Lung (tissue), 12 donors: ENCODE data around the gene MRO. TPM values are rescaled to one million over a fixed set of nuclear protein-coding genes. Genes with fewer than 3 reads are reported as not detected.
A peak's percentile ranks its signal among the peaks of the same experiment; 100 is the strongest.

ENCODE experiments used
- ATAC-seq: fragments of 200-7000 bp; cut with Tn5 transposase; one replicate; pipeline ENCODE4 v1.9.1; 2020; ENCODE audit warnings: moderate number of reproducible peaks; ENCODE audit not compliant: insufficient read depth, low FRiP score
- DNase-seq, 3 donors: peaks; one replicate each; pipeline ENCODE4 v3.0.0-alpha.2; 2013 to 2017
- H3K27ac ChIP-seq, 2 donors: one replicate each; pipeline ENCODE4 v1.5.1; 2013; ENCODE audit warnings: mild to moderate bottlenecking in 2 of 2, moderate library complexity in 2 of 2, control low read depth in 1 of 2, inconsistent platforms in 1 of 2, low read depth in 1 of 2, low read length in 1 of 2
- H3K27me3 ChIP-seq, 3 donors: one replicate each; pipeline ENCODE4 v1.5.1; 2013; ENCODE audit warnings: low read length in 2 of 3; ENCODE audit not compliant: control insufficient read depth in 3 of 3, insufficient read depth in 3 of 3
- H3K36me3 ChIP-seq, 4 donors: one replicate each; pipeline ENCODE4 v1.5.1; 2013; ENCODE audit warnings: low read length in 4 of 4, mild to moderate bottlenecking in 1 of 4, moderate library complexity in 1 of 4; ENCODE audit not compliant: control insufficient read depth in 4 of 4, insufficient read depth in 4 of 4
- H3K4me1 ChIP-seq, 5 donors: one replicate each; pipeline ENCODE4 v1.5.1; 2013; ENCODE audit warnings: low read length in 5 of 5, mild to moderate bottlenecking in 2 of 5, moderate library complexity in 1 of 5; ENCODE audit not compliant: control insufficient read depth in 5 of 5, insufficient read depth in 5 of 5
- H3K4me3 ChIP-seq: one replicate; pipeline ENCODE4 v1.5.1; 2013; ENCODE audit warnings: mild to moderate bottlenecking, control low read depth, moderate library complexity
- H3K9ac ChIP-seq, 2 donors: one replicate each; pipeline ENCODE4 v1.5.1; 2013; ENCODE audit warnings: low read length in 2 of 2, control low read depth in 1 of 2; ENCODE audit not compliant: insufficient read depth in 1 of 2
- H3K9me3 ChIP-seq, 4 donors: one replicate each; pipeline ENCODE4 v1.5.1; 2013; ENCODE audit warnings: low read length in 3 of 4, mild to moderate bottlenecking in 1 of 4, moderate library complexity in 1 of 4; ENCODE audit not compliant: control insufficient read depth in 4 of 4, insufficient read depth in 3 of 4
- WGBS, 2 donors: extraction: QIAGEN DNeasy Blood & Tissue Kit; methylation state at CpG; one replicate each; pipeline ENCODE4 v1.1.7; 2013; 5-methylcytosine and 5-hydroxymethylcytosine counted together
- polyA plus RNA-seq, 2 donors: library from polyadenylated mRNA; stranded (reverse); fragments of 200-250 nt; gene quantifications; one replicate each; pipeline ENCODE4 v1.2.1, GENCODE V29; 2013
- total RNA-seq, 2 donors: library from RNA; depleted of rRNA in 1 of 2; stranded (reverse); fragments of >200 nt in 1 of 2; gene quantifications; one replicate each; pipeline ENCODE4 v1.2.1, GENCODE V29; 2014 to 2021
- TF ChIP-seq, protein P1 (sequence below): IDR thresholded peaks from 2 replicates; pipeline ENCODE4 v1.5.1; 2012; ENCODE audit warnings: mild to moderate bottlenecking; ENCODE audit errors: control extremely low read depth, extremely low read depth
- donor health status: control.
- donor health status: control.
- donor health status: Bipolar disorder and iron deficiency.
- donor health status: healthy.
- donor health status: DM: yes; HTN: yes; CAD: no.

Gene MRO
- total and polyA plus RNA-seq, 4 donors = 0.05 to 0.71 (median 0.22) TPM

DNA sequence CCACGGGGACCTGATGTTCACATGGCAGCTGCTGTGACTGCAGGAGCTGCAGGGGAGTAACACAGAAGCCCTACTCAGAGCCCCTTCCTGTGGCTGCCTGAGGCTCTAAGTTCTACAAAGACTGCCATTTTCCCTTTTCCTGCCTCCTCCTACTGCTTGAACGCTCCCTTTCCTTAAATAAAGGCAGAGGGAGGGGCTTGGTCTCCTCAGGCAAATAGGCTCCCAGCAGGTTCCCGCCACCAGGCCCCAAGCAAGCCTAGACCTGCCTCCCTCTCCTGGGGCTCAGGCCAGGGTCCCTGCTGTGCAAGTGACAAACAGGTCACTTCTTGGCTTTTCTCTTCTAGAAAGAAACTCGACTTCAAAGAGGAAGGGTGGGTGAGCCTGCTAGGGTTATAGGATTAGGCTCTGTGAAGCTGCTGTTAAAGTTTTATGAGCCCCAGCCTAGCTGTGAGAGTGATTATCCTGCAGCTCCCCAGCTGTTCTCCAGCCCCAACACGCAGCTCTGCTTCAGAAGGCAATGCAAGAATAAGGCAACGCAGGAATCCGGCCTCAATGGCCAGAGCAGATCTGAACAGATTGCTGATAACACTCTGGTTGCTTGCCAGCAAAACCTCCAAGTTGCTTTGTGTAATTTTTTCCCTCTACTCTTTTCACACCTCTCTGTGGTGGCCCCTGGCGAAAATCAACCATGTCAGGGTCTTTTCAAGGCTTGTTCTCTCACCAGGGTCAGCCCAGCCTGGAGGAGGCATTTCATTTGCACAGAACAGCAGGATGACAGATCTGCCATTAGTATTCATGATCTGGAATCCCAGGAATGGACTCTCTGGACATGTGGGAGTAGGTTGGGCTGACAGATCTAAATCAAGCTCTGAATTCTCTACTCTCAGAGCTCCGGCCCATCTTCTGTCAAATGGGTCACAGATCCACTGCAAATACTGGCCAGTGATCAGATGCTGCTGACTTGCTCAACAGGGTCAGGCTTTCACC lies 71.3 kb downstream of the MRO start:
- no peak overlapping the region for H3K27ac ChIP-seq
- ATAC-seq (no peak), DNase-seq (peak; percentile 30 to 66 (median 58))
- H3K4me3 ChIP-seq = no peak overlapping the region
- TF ChIP-seq, protein P1, sequence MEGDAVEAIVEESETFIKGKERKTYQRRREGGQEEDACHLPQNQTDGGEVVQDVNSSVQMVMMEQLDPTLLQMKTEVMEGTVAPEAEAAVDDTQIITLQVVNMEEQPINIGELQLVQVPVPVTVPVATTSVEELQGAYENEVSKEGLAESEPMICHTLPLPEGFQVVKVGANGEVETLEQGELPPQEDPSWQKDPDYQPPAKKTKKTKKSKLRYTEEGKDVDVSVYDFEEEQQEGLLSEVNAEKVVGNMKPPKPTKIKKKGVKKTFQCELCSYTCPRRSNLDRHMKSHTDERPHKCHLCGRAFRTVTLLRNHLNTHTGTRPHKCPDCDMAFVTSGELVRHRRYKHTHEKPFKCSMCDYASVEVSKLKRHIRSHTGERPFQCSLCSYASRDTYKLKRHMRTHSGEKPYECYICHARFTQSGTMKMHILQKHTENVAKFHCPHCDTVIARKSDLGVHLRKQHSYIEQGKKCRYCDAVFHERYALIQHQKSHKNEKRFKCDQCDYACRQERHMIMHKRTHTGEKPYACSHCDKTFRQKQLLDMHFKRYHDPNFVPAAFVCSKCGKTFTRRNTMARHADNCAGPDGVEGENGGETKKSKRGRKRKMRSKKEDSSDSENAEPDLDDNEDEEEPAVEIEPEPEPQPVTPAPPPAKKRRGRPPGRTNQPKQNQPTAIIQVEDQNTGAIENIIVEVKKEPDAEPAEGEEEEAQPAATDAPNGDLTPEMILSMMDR = no peak
- peaks cover 0 to 3% (median 0%) of the 10 kb centered on the region in 3 donors for H3K27me3 ChIP-seq
- WGBS, 2 donors = 53 to 54% methylated on average over 9 of the region's 9 CpGs
- no peak overlapping the region for H3K9ac ChIP-seq
- H3K9me3 ChIP-seq = peaks cover 0 to 8% (median 1%) of the 10 kb centered on the region in 4 donors
- no peaks in the 10 kb centered on the region for H3K36me3 ChIP-seq
- H3K4me1 ChIP-seq = peaks cover 0 to 6% (median 0%) of the 10 kb centered on the region in 5 donors

DNA sequence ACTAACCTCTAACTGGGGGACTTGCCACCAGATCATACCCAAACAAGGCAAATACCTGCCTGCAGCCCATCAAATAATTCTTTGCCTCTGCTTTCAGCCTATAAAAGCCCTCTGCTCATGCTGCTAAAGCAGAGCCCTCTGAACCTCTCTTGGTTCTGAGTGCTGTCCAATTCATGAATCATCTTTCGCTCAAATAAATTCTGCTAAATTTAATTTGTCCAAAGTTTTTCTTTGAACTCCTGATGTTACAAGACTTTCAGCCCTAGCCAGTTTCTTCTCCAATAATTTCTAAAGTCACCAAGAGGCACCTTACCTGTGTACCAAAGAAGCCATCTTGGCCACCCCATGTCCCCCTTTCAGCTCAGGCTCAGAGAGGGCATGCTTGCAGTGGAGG lies 72.0 kb downstream of the MRO start:
- WGBS, 2 donors = 0 to 53% methylated on average over 1 of the region's 1 CpG
- TF ChIP-seq, protein P1 = no peak
- peaks cover 0 to 6% (median 0%) of the 10 kb centered on the region in 5 donors for H3K4me1 ChIP-seq
- no peak overlapping the region for H3K9ac ChIP-seq
- no peak overlapping the region for H3K4me3 ChIP-seq
- H3K27me3 ChIP-seq = peaks cover 0 to 3% (median 0%) of the 10 kb centered on the region in 3 donors
- no peak overlapping the region for H3K27ac ChIP-seq
- ATAC-seq (no peak), DNase-seq (no peak)
- peaks cover 0 to 6% (median 3%) of the 10 kb centered on the region in 4 donors for H3K9me3 ChIP-seq
- no peaks in the 10 kb centered on the region for H3K36me3 ChIP-seq

DNA sequence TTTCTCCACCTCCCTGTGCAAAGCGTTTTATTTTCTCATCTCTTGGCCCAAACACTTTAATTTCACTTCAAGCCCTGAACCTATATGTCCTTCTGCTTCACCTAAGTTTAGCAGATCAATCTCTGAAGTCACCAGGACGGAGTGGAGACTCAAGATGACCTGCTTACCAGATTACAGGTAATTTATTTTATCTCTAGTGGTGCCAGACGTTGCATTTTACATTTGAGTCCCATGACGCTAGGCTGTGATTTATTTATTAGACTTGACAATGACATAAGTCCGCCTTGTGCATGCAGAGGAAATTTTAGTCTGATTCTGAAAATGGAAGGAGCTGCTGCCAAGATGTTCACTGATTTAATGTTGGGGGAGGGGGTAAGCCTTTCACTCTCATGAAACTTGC lies 73.9 kb downstream of the MRO start:
- Histone ChIP-seq H3K27me3 (no peaks in the 10 kb centered on the region), H3K4me3 (no peak overlapping the region), H3K9me3 (peaks cover 0 to 7% (median 3%) of the 10 kb centered on the region in 4 donors), H3K36me3 (no peaks in the 10 kb centered on the region), H3K9ac (no peak overlapping the region), H3K4me1 (peaks cover 0 to 6% (median 0%) of the 10 kb centered on the region in 5 donors), H3K27ac (no peak overlapping the region)
- DNase-seq (no peak), ATAC-seq (no peak)
- 61 to 71% methylated on average over 5 of the region's 5 CpGs for WGBS, 2 donors
- TF ChIP-seq, protein P1 = no peak

Other genes starting within 250 kb of the MRO start
- gene ME2, start 59.1 kb upstream of the MRO start, total RNA-seq = 10 to 100 TPM; 33.6 to 52.0 TPM
- gene ME2, start 59.1 kb upstream of the MRO start, polyA plus RNA-seq = 10 to 100 TPM; 17.9 to 34.4 TPM
- gene ELAC1, start 148.0 kb upstream of the MRO start, total RNA-seq = 10 to 100 TPM in 1 of 2 donors, 1 to 10 TPM in 1; 5.5 to 10.2 TPM
- gene ELAC1, start 148.0 kb upstream of the MRO start, polyA plus RNA-seq = 1 to 10 TPM; 5.0 to 5.8 TPM
- 100 to 1,000 TPM in 1 of 2 donors, 10 to 100 TPM in 1; 86.5 to 143 TPM for gene SMAD4, start 210.2 kb upstream of the MRO start, total RNA-seq
- 10 to 100 TPM; 12.5 to 34.8 TPM for gene SMAD4, start 210.2 kb upstream of the MRO start, polyA plus RNA-seq